H1 (cell line): ENCODE data around the gene THOC6. TPM values are rescaled to one million over a fixed set of nuclear protein-coding genes. Genes with fewer than 3 reads are reported as not detected.
A peak's percentile ranks its signal among the peaks of the same experiment; 100 is the strongest.

Source experiments
- CTCF ChIA-PET: fragments of 300-600 bp; sonication (Branson Sonifier 250); formaldehyde crosslinking; loops from one replicate; lab custom pipeline; 2021; ENCODE audit not compliant: partially characterized antibody; lab: Charles Lee
- POLR2A ChIA-PET: fragments of 300-600 bp; sonication (Branson Sonifier 250); formaldehyde crosslinking; loops from one replicate; lab custom pipeline; 2021; ENCODE audit warnings: inconsistent platforms; ENCODE audit not compliant: partially characterized antibody; lab: Charles Lee
- DNase-seq, 2 experiments: peaks; one replicate each; pipeline versions ENCODE4 v3.0.0 to v3.0.0-alpha.2; 2010 to 2022; ENCODE audit warnings: low spot score in 2 of 2, low read depth in 1 of 2, mixed read lengths in 1 of 2
- FAIRE-seq: peaks from 2 replicates; lab custom pipeline; 2011; peaks lifted over from hg19 to GRCh38; lab: Jason Lieb, UNC
- H2AFZ ChIP-seq: 2 replicates; pipeline ENCODE4 v1.8.1; 2012; ENCODE audit warnings: low read length, inconsistent platforms
- H2AK5ac ChIP-seq: 2 replicates; pipeline ENCODE4 v1.6.1; 2013; ENCODE audit warnings: low read depth, low read length
- H2BK120ac ChIP-seq: replicated peaks from 2 replicates; pipeline ENCODE3; 2013; ENCODE audit warnings: low read depth, low read length, inconsistent platforms
- H2BK12ac ChIP-seq: 2 replicates; pipeline ENCODE4 v1.6.1; 2013; ENCODE audit warnings: low read depth, low read length
- H2BK15ac ChIP-seq: 2 replicates; pipeline ENCODE4 v1.6.1; 2013; ENCODE audit warnings: low read length
- H2BK20ac ChIP-seq: 2 replicates; pipeline ENCODE4 v1.6.1; 2013; ENCODE audit warnings: low read length
- H2BK5ac ChIP-seq: 2 replicates; pipeline ENCODE4 v1.6.1; 2013; ENCODE audit warnings: low read depth, low read length
- H3K14ac ChIP-seq: 2 replicates; pipeline ENCODE4 v1.6.1; 2013; ENCODE audit warnings: inconsistent platforms; ENCODE audit not compliant: insufficient read length
- H3K18ac ChIP-seq: 2 replicates; pipeline ENCODE4 v1.6.1; 2013; ENCODE audit warnings: low read length; ENCODE audit errors: extremely low read depth
- H3K23ac ChIP-seq: 2 replicates; pipeline ENCODE4 v1.6.1; 2013; ENCODE audit warnings: inconsistent platforms; ENCODE audit not compliant: insufficient read length
- H3K23me2 ChIP-seq: 2 replicates; pipeline ENCODE4 v1.6.1; 2013; ENCODE audit warnings: low read depth, low read length
- H3K27ac ChIP-seq: 2 replicates; pipeline ENCODE4 v1.6.1; 2011; ENCODE audit warnings: low read depth, low read length, inconsistent platforms
- H3K27me3 ChIP-seq, 4 experiments: replicated peaks in 1 of 4; 1 replicate in 1 of 4; 2 replicates in 3 of 4; pipeline versions ENCODE4 v1.6.1 to v1.8.1; 2011 to 2013; ENCODE audit warnings: low read length in 3 of 4, mild to moderate bottlenecking in 3 of 4, inconsistent platforms in 2 of 4, mixed read lengths in 2 of 4, moderate library complexity in 1 of 4; ENCODE audit not compliant: control insufficient read depth in 3 of 4, insufficient read depth in 3 of 4; ENCODE audit errors: extremely low read depth in 1 of 4
- H3K36me3 ChIP-seq, 4 experiments: 2 replicates each; pipeline versions ENCODE4 v1.6.1 to v1.8.1; 2011 to 2013; ENCODE audit warnings: mild to moderate bottlenecking in 4 of 4, low read length in 3 of 4, moderate library complexity in 2 of 4, control low read depth in 1 of 4, inconsistent platforms in 1 of 4; ENCODE audit not compliant: insufficient read depth in 4 of 4, control insufficient read depth in 2 of 4
- H3K4ac ChIP-seq: replicated peaks from 2 replicates; pipeline ENCODE3; 2013; ENCODE audit warnings: low read length, low read depth, mixed read lengths, inconsistent platforms; ENCODE audit not compliant: insufficient read length
- H3K4me1 ChIP-seq, 4 experiments: replicated peaks in 1 of 4; 1 replicate in 1 of 4; 2 replicates in 3 of 4; pipeline versions ENCODE4 v1.6.1 to v1.8.1; 2011 to 2013; ENCODE audit warnings: low read length in 3 of 4, inconsistent platforms in 2 of 4, mixed read lengths in 1 of 4; ENCODE audit not compliant: insufficient read depth in 4 of 4, control insufficient read depth in 3 of 4
- H3K4me2 ChIP-seq, 2 experiments: 2 replicates each; pipeline versions ENCODE4 v1.6.1 to v1.8.1; 2011 to 2013; ENCODE audit warnings: low read depth in 2 of 2, low read length in 2 of 2, control low read depth in 1 of 2, inconsistent platforms in 1 of 2, mild to moderate bottlenecking in 1 of 2; ENCODE audit not compliant: insufficient read depth in 1 of 2
- H3K4me3 ChIP-seq, 4 experiments: fragments of 200-600, 300-600 bp in 1 of 4; sonication (generic), shearing (Covaris generic), sonication (Bioruptor Twin) in 1 of 4; 2 replicates each; pipeline versions ENCODE4 v1.5.1 to v1.8.1; 2011 to 2016; ENCODE audit warnings: low read length in 4 of 4, low read depth in 3 of 4, control low read depth in 2 of 4, inconsistent platforms in 2 of 4, mild to moderate bottlenecking in 2 of 4, mixed read lengths in 1 of 4, moderate library complexity in 1 of 4; ENCODE audit not compliant: insufficient read depth in 2 of 4; ENCODE audit errors: extremely low read depth in 1 of 4
- H3K56ac ChIP-seq: replicated peaks from 2 replicates; pipeline ENCODE3; 2013; ENCODE audit warnings: low read depth, mild to moderate bottlenecking, mixed read lengths, low read length, inconsistent platforms; ENCODE audit not compliant: insufficient read length
- H3K79me1 ChIP-seq: 2 replicates; pipeline ENCODE4 v1.6.1; 2013; ENCODE audit warnings: low read depth, low read length, control low read depth
- H3K79me2 ChIP-seq, 2 experiments: 2 replicates each; pipeline versions ENCODE4 v1.6.1 to v1.8.1; 2012 to 2013; ENCODE audit warnings: low read length in 2 of 2, mild to moderate bottlenecking in 2 of 2, inconsistent platforms in 1 of 2; ENCODE audit not compliant: insufficient read depth in 2 of 2, control insufficient read depth in 1 of 2
- H3K9ac ChIP-seq, 4 experiments: replicated peaks in 1 of 4; 1 replicate in 1 of 4; 2 replicates in 3 of 4; pipeline versions ENCODE4 v1.6.1 to v1.8.1; 2011 to 2013; ENCODE audit warnings: low read depth in 3 of 4, low read length in 3 of 4, control low read depth in 2 of 4, mild to moderate bottlenecking in 2 of 4, moderate library complexity in 2 of 4, inconsistent platforms in 1 of 4; ENCODE audit errors: extremely low read depth in 1 of 4
- H3K9me3 ChIP-seq, 2 experiments: 2 replicates each; pipeline versions ENCODE4 v1.6.1 to v1.8.1; 2012 to 2013; ENCODE audit warnings: mild to moderate bottlenecking in 2 of 2, moderate library complexity in 2 of 2, control low read depth in 1 of 2, inconsistent platforms in 1 of 2, low read depth in 1 of 2, low read length in 1 of 2, mixed read lengths in 1 of 2; ENCODE audit not compliant: insufficient read depth in 2 of 2
- H4K20me1 ChIP-seq, 2 experiments: replicated peaks in 1 of 2; 2 replicates each; pipeline versions ENCODE3 to v1.8.1; 2011 to 2013; ENCODE audit warnings: inconsistent platforms in 2 of 2, low read length in 2 of 2, mild to moderate bottlenecking in 1 of 2; ENCODE audit not compliant: insufficient read depth in 2 of 2, control insufficient read depth in 1 of 2
- H4K5ac ChIP-seq: 2 replicates; pipeline ENCODE4 v1.6.1; 2013; ENCODE audit warnings: low read length, low read depth, mixed read lengths, inconsistent platforms; ENCODE audit not compliant: insufficient read length
- H4K8ac ChIP-seq: 2 replicates; pipeline ENCODE4 v1.8.0; 2013; ENCODE audit warnings: mild to moderate bottlenecking, moderate library complexity, low read length, inconsistent platforms; ENCODE audit not compliant: insufficient read depth; ENCODE audit errors: extremely low read depth
- H4K91ac ChIP-seq: replicated peaks from 2 replicates; pipeline ENCODE3; 2013; ENCODE audit warnings: low read length, mixed read lengths, inconsistent platforms; ENCODE audit not compliant: insufficient read length
- CBX5 ChIP-seq: fragments of 300-800, 300-1000 bp; sonication (generic); IDR thresholded peaks from 2 replicates; pipeline ENCODE4 v1.7.1; 2016; ENCODE audit warnings: antibody characterized with exemption, low read length, low read depth
- CHD2 ChIP-seq: IDR thresholded peaks from 2 replicates; pipeline ENCODE4 v1.6.1; 2012; ENCODE audit warnings: low read length, improper control_type of control experiment
- CTCF ChIP-seq, 3 experiments: IDR thresholded peaks; 1 replicate in 2 of 3; 2 replicates in 1 of 3; pipeline versions ENCODE4 v1.5.1 to v1.6.1; 2011; ENCODE audit warnings: low read length in 3 of 3, mild to moderate bottlenecking in 3 of 3, inconsistent platforms in 2 of 3, low read depth in 1 of 3, moderate library complexity in 1 of 3; ENCODE audit not compliant: insufficient read depth in 1 of 3; ENCODE audit errors: control extremely low read depth in 1 of 3
- EP300 ChIP-seq, 2 experiments: IDR thresholded peaks; 1 replicate in 1 of 2; 2 replicates in 1 of 2; pipeline ENCODE4 v1.6.1; 2011 to 2012; ENCODE audit warnings: low read depth in 2 of 2, low read length in 2 of 2, mild to moderate bottlenecking in 2 of 2, borderline replicate concordance in 1 of 2, inconsistent platforms in 1 of 2, moderate library complexity in 1 of 2
- EZH2 ChIP-seq: fragments of 200-600 bp; sonication (generic); IDR thresholded peaks from 2 replicates; pipeline ENCODE4 v1.7.1; 2012; ENCODE audit warnings: low read depth, mild to moderate bottlenecking, moderate library complexity, low read length, inconsistent platforms; ENCODE audit not compliant: severe bottlenecking
- JUND ChIP-seq: IDR thresholded peaks from 2 replicates; pipeline ENCODE4 v1.6.1; 2011; ENCODE audit warnings: mild to moderate bottlenecking, improper control_type of control experiment, low read length
- KDM4A ChIP-seq: IDR thresholded peaks from one replicate; pipeline ENCODE4 v1.7.1; 2012; ENCODE audit warnings: low read depth, mild to moderate bottlenecking, moderate library complexity, low read length, inconsistent platforms; ENCODE audit not compliant: severe bottlenecking
- MAFK ChIP-seq: IDR thresholded peaks from 2 replicates; pipeline ENCODE4 v1.6.1; 2012; ENCODE audit warnings: low read depth, mild to moderate bottlenecking, improper control_type of control experiment, low read length
- PHF8 ChIP-seq: fragments of 200-600 bp; sonication (generic); conservative IDR thresholded peaks from 2 replicates; pipeline ENCODE4 v1.7.1; 2012; ENCODE audit warnings: low read depth, mild to moderate bottlenecking, inconsistent platforms, low read length, moderate library complexity
- RNF2 ChIP-seq: fragments of 200-900, 300-1000 bp; sonication (generic); IDR thresholded peaks from 2 replicates; pipeline ENCODE4 v1.7.1; 2016; ENCODE audit warnings: borderline replicate concordance, low read depth, mild to moderate bottlenecking, antibody characterized with exemption, low read length; ENCODE audit not compliant: poor library complexity, severe bottlenecking; ENCODE audit errors: missing control alignments
- WGBS, 2 experiments: shearing (Covaris generic) in 1 of 2; methylation state at CpG; one replicate each; pipeline versions ENCODE4 v1.1.6 to v1.1.7; 2013 to 2015; ENCODE audit warnings: low lambda C conversion rate in 2 of 2, mixed read lengths in 2 of 2, inconsistent platforms in 1 of 2, low coverage in 1 of 2, missing lambda C conversion rate in 1 of 2; ENCODE audit not compliant: insufficient replicate concordance in 2 of 2, insufficient coverage in 1 of 2, insufficient read length in 1 of 2; ENCODE audit errors: extremely low coverage in 1 of 2, missing lambda C conversion rate in 1 of 2; 5-methylcytosine and 5-hydroxymethylcytosine counted together
- polyA plus RNA-seq, 7 experiments: library from polyadenylated mRNA; depleted of rRNA in 3 of 7; stranded (reverse) in 5 of 7; unstranded in 2 of 7; fragments of >200 nt in 5 of 7; fragments of 200-250 nt in 2 of 7; gene quantifications; 1 replicate in 5 of 7; 2 replicates in 1 of 7; 4 replicates in 1 of 7; pipeline versions ENCODE4 v1.2.1 to v1.2.3, GENCODE V29; 2011 to 2013; ENCODE audit warnings: missing spikeins in 2 of 7, mixed read lengths in 2 of 7
- total RNA-seq: library from RNA; stranded (reverse); fragmentation: NEBNext Ultra II Directional; extraction: Animal tissue kit (Norgen Biotek cat#: 25700); gene quantifications from 2 replicates; pipeline ENCODE4 v1.2.1, GENCODE V29; 2021

THOC6 gene
- total and polyA plus RNA-seq, 2 of the 8 experiments (the other 6 are each of a cell fraction or from before 2014, with no cell fraction given) = 78.5 to 111 TPM

GRCh38 chr16:3071655-3072054 lies 47.8 kb downstream of the THOC6 start:
- H4K5ac ChIP-seq = no peak overlapping the region
- H4K8ac ChIP-seq = no peak overlapping the region
- no peak overlapping the region for H2AFZ ChIP-seq
- ChIA-PET CTCF (interaction anchor here (0.9 to 2.0 kb wide), 6 partner anchors 10 to 33 kb away, joined by 3 to 9 read pairs (median 4); no protein-coding TSS in a partner anchor), POLR2A (interaction anchor here (1.2 to 3.8 kb wide), 5 partner anchors 9 to 45 kb away, joined by 3 to 31 read pairs (median 4); partner anchors contain the start of gene ZSCAN10)
- no peak overlapping the region for H3K18ac ChIP-seq
- no peak overlapping the region for H2BK5ac ChIP-seq
- H3K79me1 ChIP-seq = no peaks in the 10 kb centered on the region
- WGBS, 2 experiments = 94% methylated on average over 7 of the region's 7 CpGs; no CpG with 5 or more reads in 1 of the 2 experiments
- no peak overlapping the region for H3K14ac ChIP-seq
- H3K56ac ChIP-seq = no peak overlapping the region
- H3K4me2 ChIP-seq = no peak overlapping the region
- H2BK20ac ChIP-seq = no peak overlapping the region
- no peaks in the 10 kb centered on the region for H3K9me3 ChIP-seq
- no peak overlapping the region for H3K4ac ChIP-seq
- peak overlapping the region; percentile 71; the same call in 1 of the 2 replicates for H2BK12ac ChIP-seq
- no peak overlapping the region for H2AK5ac ChIP-seq
- no peak overlapping the region for H3K27ac ChIP-seq
- H2BK15ac ChIP-seq = no peak overlapping the region
- H3K27me3 ChIP-seq = no peaks in the 10 kb centered on the region; a peak in 1 of 7 replicates
- no peak overlapping the region for H2BK120ac ChIP-seq
- DNase-seq = no peak
- H3K36me3 ChIP-seq = no peaks in the 10 kb centered on the region
- no peak overlapping the region for H3K23ac ChIP-seq
- peaks cover 0 to 2% (median 0%) of the 10 kb centered on the region in 4 experiments; a peak in 2 of 7 replicates for H3K4me1 ChIP-seq
- H3K9ac ChIP-seq = no peak overlapping the region
- no peaks in the 10 kb centered on the region for H3K23me2 ChIP-seq
- H4K20me1 ChIP-seq = peaks cover 0 to 4% of the 10 kb centered on the region in 2 experiments
- H3K79me2 ChIP-seq = no peaks in the 10 kb centered on the region
- H3K4me3 ChIP-seq = no peak overlapping the region
- H4K91ac ChIP-seq = no peak overlapping the region
- no peak for FAIRE-seq
- TF ChIP-seq MAFK = no peak
- no peak for TF ChIP-seq KDM4A
- TF ChIP-seq CBX5 = no peak
- no peak for TF ChIP-seq EZH2
- TF ChIP-seq CTCF (IDR thresholded peaks at IDR 0.05; ENCODE audit: control extremely low read depth in 1 of 3, insufficient read depth in 1 of 3, low read depth in 1 of 3, low read length in 3 of 3) = no peak
- TF ChIP-seq JUND = no peak
- no peak for TF ChIP-seq RNF2
- no peak for TF ChIP-seq EP300 (IDR thresholded peaks at IDR 0.05; ENCODE audit: borderline replicate concordance in 1 of 2, low read depth in 2 of 2, low read length in 2 of 2)
- TF ChIP-seq PHF8 = no peak
- TF ChIP-seq CHD2 = no peak
